MG63 (cell line): ENCODE data around the gene CDCP1. TPM values are rescaled to one million over a fixed set of nuclear protein-coding genes. Genes with fewer than 3 reads are reported as not detected.
"Not testable (repeated sequence)": the region's sequence is repeated elsewhere in the genome, so short reads cannot be mapped to it uniquely, and the experiment has no call there.

Experiments
- DNase-seq: peaks from one replicate; pipeline ENCODE4 v3.0.0-alpha.2; 2020
- H3K27me3 ChIP-seq: fragments of 250-450 bp; sonication (Bioruptor Pico); 2 replicates; pipeline ENCODE4 v1.5.1; 2020; ENCODE audit warnings: mild to moderate bottlenecking, moderate library complexity
- H3K36me3 ChIP-seq: fragments of 250-450 bp; sonication (Bioruptor Pico); 2 replicates; pipeline ENCODE4 v1.5.1; 2020; ENCODE audit warnings: mild to moderate bottlenecking, moderate library complexity
- H3K4me3 ChIP-seq: fragments of 250-450 bp; sonication (Bioruptor Pico); 2 replicates; pipeline ENCODE4 v1.5.1; 2020; ENCODE audit warnings: mild to moderate bottlenecking, moderate library complexity
- H3K9me3 ChIP-seq: fragments of 250-450 bp; sonication (Bioruptor Pico); 2 replicates; pipeline ENCODE4 v1.5.1; 2020; ENCODE audit warnings: mild to moderate bottlenecking, moderate library complexity
- total RNA-seq: library from RNA; depleted of rRNA; stranded (reverse); fragments of >200 nt; shearing (Covaris generic); gene quantifications from 2 replicates; pipeline ENCODE4 v1.2.3, GENCODE V29; 2014; ENCODE audit warnings: low replicate concordance

CDCP1 gene
- total RNA-seq, 1 experiment from 2014 or later, result 0.03 TPM

- DNase-seq, result peak; percentile 9
- no peak overlapping the region for H3K4me3 ChIP-seq
These were observed 81.4 kb downstream of the CDCP1 start for GRCh38 chr3:45064512-45065372.

GRCh38 chr3:45062697-45063070 is 83.5 kb downstream of the CDCP1 start:
- Histone ChIP-seq H3K9me3 (no peaks in the 10 kb centered on the region), H3K36me3 (no peaks in the 10 kb centered on the region), H3K4me3 (no peak overlapping the region), H3K27me3 (no peaks in the 10 kb centered on the region)
- DNase-seq, result no peak

More at GRCh38 chr3:45064512-45065372, 81.4 kb downstream of the CDCP1 start:
- H3K27me3 ChIP-seq, result no peaks in the 10 kb centered on the region
- H3K9me3 ChIP-seq, result no peaks in the 10 kb centered on the region
- H3K36me3 ChIP-seq, result no peaks in the 10 kb centered on the region

- Histone ChIP-seq H3K36me3 (no peaks in the 10 kb centered on the region), H3K9me3 (no peaks in the 10 kb centered on the region), H3K4me3 (no peak overlapping the region), H3K27me3 (no peaks in the 10 kb centered on the region)
- DNase-seq, result no peak
These were observed 85.8 kb downstream of the CDCP1 start for GRCh38 chr3:45060165-45060892.

- no peak for DNase-seq
These were observed 87.0 kb downstream of the CDCP1 start for GRCh38 chr3:45059132-45059531.

GRCh38 chr3:45057557-45057956 is 88.6 kb downstream of the CDCP1 start:
- H3K9me3 ChIP-seq, result peaks cover 5% of the 10 kb centered on the region; the same call in 1 of the 2 replicates
- no peaks in the 10 kb centered on the region for H3K27me3 ChIP-seq
- DNase-seq, result no peak
- H3K4me3 ChIP-seq, result no peak overlapping the region
- no peaks in the 10 kb centered on the region for H3K36me3 ChIP-seq

More at GRCh38 chr3:45059132-45059531, 87.0 kb downstream of the CDCP1 start:
- no peaks in the 10 kb centered on the region for H3K9me3 ChIP-seq
- no peak overlapping the region for H3K4me3 ChIP-seq
- no peaks in the 10 kb centered on the region for H3K27me3 ChIP-seq
- no peaks in the 10 kb centered on the region for H3K36me3 ChIP-seq

GRCh38 chr3:45056608-45057301 is 89.4 kb downstream of the CDCP1 start:
- H3K4me3 ChIP-seq, result no peak overlapping the region
- peaks cover 5% of the 10 kb centered on the region; the same call in 1 of the 2 replicates for H3K9me3 ChIP-seq
- no peaks in the 10 kb centered on the region for H3K27me3 ChIP-seq
- no peak for DNase-seq
- H3K36me3 ChIP-seq, result no peaks in the 10 kb centered on the region

GRCh38 chr3:45055411-45056143 is 90.6 kb downstream of the CDCP1 start:
- no peak overlapping the region for H3K4me3 ChIP-seq
- no peaks in the 10 kb centered on the region for H3K36me3 ChIP-seq
- H3K27me3 ChIP-seq, result no peaks in the 10 kb centered on the region
- peaks cover 5% of the 10 kb centered on the region; the same call in 1 of the 2 replicates for H3K9me3 ChIP-seq
- DNase-seq, result no peak

GRCh38 chr3:45055032-45055410 is 91.2 kb downstream of the CDCP1 start:
- no peaks in the 10 kb centered on the region for H3K27me3 ChIP-seq
- no peak for DNase-seq
- H3K4me3 ChIP-seq, result no peak overlapping the region
- no peaks in the 10 kb centered on the region for H3K36me3 ChIP-seq
- H3K9me3 ChIP-seq, result peaks cover 5% of the 10 kb centered on the region; the same call in 1 of the 2 replicates

- H3K4me3 ChIP-seq, result no peak overlapping the region
- no peaks in the 10 kb centered on the region for H3K27me3 ChIP-seq
- DNase-seq, result peak; percentile 72
- H3K9me3 ChIP-seq, result peaks cover 5% of the 10 kb centered on the region; the same call in 1 of the 2 replicates
- no peaks in the 10 kb centered on the region for H3K36me3 ChIP-seq
These were observed 91.9 kb downstream of the CDCP1 start for GRCh38 chr3:45054196-45054857.

- not testable (repeated sequence) for H3K4me3 ChIP-seq, H3K27me3 ChIP-seq, H3K36me3 ChIP-seq, DNase-seq, H3K9me3 ChIP-seq
These were observed 92.4 kb downstream of the CDCP1 start for GRCh38 chr3:45053805-45054195.

GRCh38 chr3:45051685-45052084 is 94.5 kb downstream of the CDCP1 start:
- Histone ChIP-seq H3K27me3 (no peaks in the 10 kb centered on the region), H3K9me3 (peaks cover 5% of the 10 kb centered on the region; the same call in 1 of the 2 replicates), H3K4me3 (no peak overlapping the region), H3K36me3 (no peaks in the 10 kb centered on the region)
- no peak for DNase-seq

GRCh38 chr3:45049807-45050206 is 96.4 kb downstream of the CDCP1 start:
- DNase-seq, result no peak
- Histone ChIP-seq H3K27me3 (no peaks in the 10 kb centered on the region), H3K9me3 (peaks cover 5% of the 10 kb centered on the region; the same call in 1 of the 2 replicates), H3K36me3 (no peaks in the 10 kb centered on the region), H3K4me3 (no peak overlapping the region)

- peak; percentile 27 for DNase-seq
- H3K4me3 ChIP-seq, result no peak overlapping the region
These were observed 97.9 kb downstream of the CDCP1 start for GRCh38 chr3:45048244-45048643.

GRCh38 chr3:45043728-45044299 is 102.4 kb downstream of the CDCP1 start:
- H3K36me3 ChIP-seq, result no peaks in the 10 kb centered on the region
- H3K4me3 ChIP-seq, result no peak overlapping the region
- H3K9me3 ChIP-seq, result no peaks in the 10 kb centered on the region
- no peaks in the 10 kb centered on the region for H3K27me3 ChIP-seq
- no peak for DNase-seq

More at GRCh38 chr3:45048244-45048643, 97.9 kb downstream of the CDCP1 start:
- H3K36me3 ChIP-seq, result no peaks in the 10 kb centered on the region
- 0 out of 2 replicates have a peak, but pooled peaks cover 2% of the 10 kb centered on the region for H3K9me3 ChIP-seq
- no peaks in the 10 kb centered on the region for H3K27me3 ChIP-seq

- DNase-seq, result no peak
- Histone ChIP-seq H3K27me3 (no peaks in the 10 kb centered on the region), H3K9me3 (no peaks in the 10 kb centered on the region), H3K36me3 (no peaks in the 10 kb centered on the region), H3K4me3 (no peak overlapping the region)
These were observed 104.0 kb downstream of the CDCP1 start for GRCh38 chr3:45042162-45042561.
